Hepatic stellate cell (primary cell): Measurements from ENCODE around the gene ANO2.
"Not testable (repeated sequence)": the region's sequence is repeated elsewhere in the genome, so short reads cannot be mapped to it uniquely, and the experiment has no call there.

Experiments used
- DNase-seq: peaks from one replicate; pipeline ENCODE4 v3.0.0; 2011; ENCODE audit warnings: low spot score

ANO2 gene

GRCh38 chr12:5548152-5548943 lies 396.7 kb downstream of the ANO2 start:
- DNase-seq: no peak

- DNase-seq: no peak
These were observed 398.4 kb downstream of the ANO2 start for GRCh38 chr12:5546616-5547015.

GRCh38 chr12:5537771-5538170 lies 407.3 kb downstream of the ANO2 start:
- DNase-seq: no peak

- not testable (repeated sequence) for DNase-seq
These were observed 407.9 kb downstream of the ANO2 start for GRCh38 chr12:5537026-5537615.

GRCh38 chr12:5535541-5535940 lies 409.5 kb downstream of the ANO2 start:
- no peak for DNase-seq

GRCh38 chr12:5534426-5535199 lies 410.4 kb downstream of the ANO2 start:
- no peak for DNase-seq

- DNase-seq: no peak
These were observed 411.7 kb downstream of the ANO2 start for GRCh38 chr12:5533368-5533767.

GRCh38 chr12:5525783-5526367 lies 419.2 kb downstream of the ANO2 start:
- no peak for DNase-seq

GRCh38 chr12:5524769-5525436 lies 420.2 kb downstream of the ANO2 start:
- no peak for DNase-seq

GRCh38 chr12:5524116-5524768 lies 420.8 kb downstream of the ANO2 start:
- no peak for DNase-seq

- DNase-seq: no peak
These were observed 421.5 kb downstream of the ANO2 start for GRCh38 chr12:5523396-5524115.

GRCh38 chr12:5522432-5523335 lies 422.4 kb downstream of the ANO2 start:
- no peak for DNase-seq

- DNase-seq: no peak
These were observed 423.4 kb downstream of the ANO2 start for GRCh38 chr12:5521456-5522325.

- DNase-seq: no peak
These were observed 424.2 kb downstream of the ANO2 start for GRCh38 chr12:5520831-5521230.

- no peak for DNase-seq
These were observed 425.0 kb downstream of the ANO2 start for GRCh38 chr12:5520037-5520436.

GRCh38 chr12:5518584-5519365 lies 426.3 kb downstream of the ANO2 start:
- DNase-seq: no peak

- DNase-seq: no peak
These were observed 428.5 kb downstream of the ANO2 start for GRCh38 chr12:5516371-5517241.
